Testis (tissue), 2 donors: Measurements from ENCODE around the gene HSPA12A.

Source experiments
- CTCF ChIP-seq, 3 experiments: fragments of 450-650 bp in 2 of 3; fragments of 200-600 bp in 1 of 3; sonication (generic) in 1 of 3; IDR thresholded peaks; one replicate each; pipeline ENCODE4 v1.5.1; 2016 to 2019; ENCODE audit warnings: antibody characterized with exemption in 3 of 3, mild to moderate bottlenecking in 2 of 3, moderate library complexity in 1 of 3
- POLR2A ChIP-seq: fragments of 450-650 bp; IDR thresholded peaks from one replicate; pipeline ENCODE4 v1.6.1; 2017; ENCODE audit warnings: antibody characterized with exemption, mild to moderate bottlenecking, moderate library complexity

DNA sequence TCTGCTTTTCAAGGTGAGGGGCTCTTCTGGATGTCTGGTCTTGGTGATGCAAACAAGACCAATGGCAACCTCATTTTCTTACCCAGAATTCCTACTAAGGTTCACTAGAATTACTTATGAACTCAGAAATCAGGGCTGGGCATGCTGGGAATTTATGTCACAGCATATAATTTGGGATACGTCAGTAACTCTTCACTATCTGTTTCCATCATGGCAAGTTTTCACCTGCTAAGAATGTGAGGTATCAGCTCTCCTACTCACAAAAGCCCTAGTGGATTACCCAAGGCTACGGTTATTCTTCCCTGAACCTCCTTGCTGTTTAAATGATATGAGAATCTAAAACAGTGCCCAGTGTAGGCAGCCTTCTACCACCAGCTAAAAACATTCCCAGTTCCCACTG lies 68.5 kb downstream of the HSPA12A start:
- TF ChIP-seq POLR2A (no peak), CTCF (IDR thresholded peaks at IDR 0.05) (no peak)
